DMS153 (cell line): ENCODE data around the gene SLC4A2.
"Not testable (repeated sequence)": the region's sequence is repeated elsewhere in the genome, so short reads cannot be mapped to it uniquely, and the experiment has no call there.

Experiments used
- DNase-seq: peaks from one replicate; lab custom pipeline; 2025; lab: John Stamatoyannopoulos, UW

Gene SLC4A2, protein sequence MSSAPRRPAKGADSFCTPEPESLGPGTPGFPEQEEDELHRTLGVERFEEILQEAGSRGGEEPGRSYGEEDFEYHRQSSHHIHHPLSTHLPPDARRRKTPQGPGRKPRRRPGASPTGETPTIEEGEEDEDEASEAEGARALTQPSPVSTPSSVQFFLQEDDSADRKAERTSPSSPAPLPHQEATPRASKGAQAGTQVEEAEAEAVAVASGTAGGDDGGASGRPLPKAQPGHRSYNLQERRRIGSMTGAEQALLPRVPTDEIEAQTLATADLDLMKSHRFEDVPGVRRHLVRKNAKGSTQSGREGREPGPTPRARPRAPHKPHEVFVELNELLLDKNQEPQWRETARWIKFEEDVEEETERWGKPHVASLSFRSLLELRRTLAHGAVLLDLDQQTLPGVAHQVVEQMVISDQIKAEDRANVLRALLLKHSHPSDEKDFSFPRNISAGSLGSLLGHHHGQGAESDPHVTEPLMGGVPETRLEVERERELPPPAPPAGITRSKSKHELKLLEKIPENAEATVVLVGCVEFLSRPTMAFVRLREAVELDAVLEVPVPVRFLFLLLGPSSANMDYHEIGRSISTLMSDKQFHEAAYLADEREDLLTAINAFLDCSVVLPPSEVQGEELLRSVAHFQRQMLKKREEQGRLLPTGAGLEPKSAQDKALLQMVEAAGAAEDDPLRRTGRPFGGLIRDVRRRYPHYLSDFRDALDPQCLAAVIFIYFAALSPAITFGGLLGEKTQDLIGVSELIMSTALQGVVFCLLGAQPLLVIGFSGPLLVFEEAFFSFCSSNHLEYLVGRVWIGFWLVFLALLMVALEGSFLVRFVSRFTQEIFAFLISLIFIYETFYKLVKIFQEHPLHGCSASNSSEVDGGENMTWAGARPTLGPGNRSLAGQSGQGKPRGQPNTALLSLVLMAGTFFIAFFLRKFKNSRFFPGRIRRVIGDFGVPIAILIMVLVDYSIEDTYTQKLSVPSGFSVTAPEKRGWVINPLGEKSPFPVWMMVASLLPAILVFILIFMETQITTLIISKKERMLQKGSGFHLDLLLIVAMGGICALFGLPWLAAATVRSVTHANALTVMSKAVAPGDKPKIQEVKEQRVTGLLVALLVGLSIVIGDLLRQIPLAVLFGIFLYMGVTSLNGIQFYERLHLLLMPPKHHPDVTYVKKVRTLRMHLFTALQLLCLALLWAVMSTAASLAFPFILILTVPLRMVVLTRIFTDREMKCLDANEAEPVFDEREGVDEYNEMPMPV

GRCh38 chr7:151059367-151060112 is at the start of gene SLC4A2:
SLC4A2 (plus strand) TSS chr7:151059589; CDS start chr7:151061988, 2,399 bp downstream.
- DNase-seq = peak; percentile 8

DNA sequence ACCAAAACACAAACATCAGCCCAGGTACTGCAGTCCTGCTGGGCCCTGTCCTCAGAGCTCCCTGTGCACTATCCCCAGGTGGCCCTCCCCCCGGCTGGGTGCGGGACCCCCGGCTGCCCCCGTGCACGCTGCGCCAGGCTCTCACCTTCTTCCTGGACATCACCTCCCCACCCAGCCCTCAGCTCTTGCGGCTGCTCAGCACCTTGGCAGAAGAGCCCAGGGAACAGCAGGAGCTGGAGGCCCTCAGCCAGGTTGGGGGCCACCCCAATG is 49.4 kb upstream of the SLC4A2 start:
- DNase-seq = no peak

DNA sequence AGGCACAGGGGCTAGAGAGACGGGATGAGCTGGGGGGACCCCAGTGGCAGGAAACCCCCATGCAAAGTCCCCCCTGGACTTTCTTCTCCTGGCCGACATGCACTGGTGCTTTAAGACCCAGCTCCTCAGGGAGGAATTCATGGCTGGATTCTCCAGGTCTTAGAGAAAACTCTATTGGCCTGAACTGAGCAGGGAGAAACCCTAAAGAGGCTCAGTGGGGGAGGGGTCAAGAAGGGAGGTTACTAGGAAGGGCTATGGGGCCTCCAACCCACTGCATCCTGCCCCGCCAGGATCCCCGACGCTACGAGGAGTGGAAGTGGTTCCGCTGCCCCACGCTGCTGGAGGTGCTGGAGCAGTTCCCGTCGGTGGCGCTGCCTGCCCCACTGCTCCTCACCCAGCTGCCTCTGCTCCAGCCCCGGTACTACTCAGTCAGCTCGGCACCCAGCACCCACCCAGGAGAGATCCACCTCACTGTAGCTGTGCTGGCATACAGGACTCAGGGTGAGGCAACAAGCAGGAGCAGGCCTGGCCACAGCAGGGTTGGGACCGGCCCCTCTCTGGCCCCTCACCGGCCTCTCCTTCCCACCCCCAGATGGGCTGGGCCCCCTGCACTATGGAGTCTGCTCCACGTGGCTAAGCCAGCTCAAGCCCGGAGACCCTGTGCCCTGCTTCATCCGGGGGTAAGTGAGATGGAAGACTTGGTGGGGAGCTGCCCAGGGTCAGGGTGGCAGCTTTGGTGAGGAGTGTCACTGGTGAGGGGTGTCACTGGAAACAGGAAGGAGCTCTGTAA is 48.9 kb upstream of the SLC4A2 start:
- no peak for DNase-seq

DNA sequence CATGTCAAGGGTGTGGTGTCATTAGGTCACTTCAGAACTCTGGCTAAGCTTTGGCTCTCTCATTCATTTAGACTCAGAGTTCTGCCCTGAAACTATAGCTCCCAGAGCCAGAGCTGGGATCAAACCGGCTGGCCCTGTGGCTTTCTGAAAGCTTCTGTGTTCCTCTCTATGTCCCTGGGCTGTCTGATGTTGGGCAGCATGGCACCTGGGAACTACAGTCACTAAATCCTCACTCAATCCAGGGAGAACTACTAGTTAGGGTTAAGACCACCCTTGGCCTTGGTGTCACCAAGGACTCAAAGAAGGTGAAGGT is 48.3 kb upstream of the SLC4A2 start:
- DNase-seq = no peak

GRCh38 chr7:151011616-151012015 is 47.8 kb upstream of the SLC4A2 start:
- DNase-seq = not testable (repeated sequence)

- no peak for DNase-seq
These were observed 47.2 kb upstream of the SLC4A2 start for GRCh38 chr7:151012031-151012692.

GRCh38 chr7:151012911-151013347 is 46.5 kb upstream of the SLC4A2 start:
- peak; percentile 47 for DNase-seq

GRCh38 chr7:151013356-151013732 is 46.0 kb upstream of the SLC4A2 start:
- DNase-seq = no peak

DNA sequence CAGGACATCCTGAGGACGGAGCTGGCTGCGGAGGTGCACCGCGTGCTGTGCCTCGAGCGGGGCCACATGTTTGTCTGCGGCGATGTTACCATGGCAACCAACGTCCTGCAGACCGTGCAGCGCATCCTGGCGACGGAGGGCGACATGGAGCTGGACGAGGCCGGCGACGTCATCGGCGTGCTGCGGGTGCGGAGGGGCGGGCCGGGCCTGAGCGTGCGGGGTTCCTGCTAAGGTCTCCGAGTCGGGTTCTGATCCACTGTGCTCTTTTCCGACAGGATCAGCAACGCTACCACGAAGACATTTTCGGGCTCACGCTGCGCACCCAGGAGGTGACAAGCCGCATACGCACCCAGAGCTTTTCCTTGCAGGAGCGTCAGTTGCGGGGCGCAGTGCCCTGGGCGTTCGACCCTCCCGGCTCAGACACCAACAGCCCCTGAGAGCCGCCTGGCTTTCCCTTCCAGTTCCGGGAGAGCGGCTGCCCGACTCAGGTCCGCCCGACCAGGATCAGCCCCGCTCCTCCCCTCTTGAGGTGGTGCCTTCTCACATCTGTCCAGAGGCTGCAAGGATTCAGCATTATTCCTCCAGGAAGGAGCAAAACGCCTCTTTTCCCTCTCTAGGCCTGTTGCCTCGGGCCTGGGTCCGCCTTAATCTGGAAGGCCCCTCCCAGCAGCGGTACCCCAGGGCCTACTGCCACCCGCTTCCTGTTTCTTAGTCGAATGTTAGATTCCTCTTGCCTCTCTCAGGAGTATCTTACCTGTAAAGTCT is 45.5 kb upstream of the SLC4A2 start:
- peak; percentile 76 for DNase-seq

DNA sequence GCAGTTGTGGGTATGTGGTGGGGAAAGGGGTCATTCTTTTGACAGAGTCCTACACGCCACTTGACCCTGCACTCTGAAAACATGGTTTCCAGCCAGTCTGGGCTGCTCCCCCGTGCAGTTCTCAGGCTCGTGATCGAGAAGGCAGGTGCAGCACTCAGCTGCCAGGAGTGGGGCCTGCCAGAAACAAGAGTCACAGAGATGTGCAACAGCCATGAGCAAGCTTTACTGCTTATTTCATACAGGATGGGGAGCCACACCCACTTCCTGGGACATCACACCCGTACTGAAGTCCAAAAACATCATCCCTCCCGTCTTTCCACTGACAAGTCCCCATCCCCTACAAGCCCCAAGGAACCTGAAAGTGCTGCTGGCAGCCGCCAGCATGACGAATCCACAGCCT is 44.4 kb upstream of the SLC4A2 start:
- DNase-seq = no peak

- no peak for DNase-seq
These were observed 43.4 kb upstream of the SLC4A2 start for GRCh38 chr7:151015967-151016366.

GRCh38 chr7:151016505-151016904 is 42.9 kb upstream of the SLC4A2 start:
- no peak for DNase-seq

- no peak for DNase-seq
These were observed 42.4 kb upstream of the SLC4A2 start for GRCh38 chr7:151016942-151017341.

- DNase-seq = no peak
These were observed 41.9 kb upstream of the SLC4A2 start for GRCh38 chr7:151017370-151017952.

GRCh38 chr7:151017953-151018420 is 41.4 kb upstream of the SLC4A2 start:
- peak; percentile 46 for DNase-seq

DNA sequence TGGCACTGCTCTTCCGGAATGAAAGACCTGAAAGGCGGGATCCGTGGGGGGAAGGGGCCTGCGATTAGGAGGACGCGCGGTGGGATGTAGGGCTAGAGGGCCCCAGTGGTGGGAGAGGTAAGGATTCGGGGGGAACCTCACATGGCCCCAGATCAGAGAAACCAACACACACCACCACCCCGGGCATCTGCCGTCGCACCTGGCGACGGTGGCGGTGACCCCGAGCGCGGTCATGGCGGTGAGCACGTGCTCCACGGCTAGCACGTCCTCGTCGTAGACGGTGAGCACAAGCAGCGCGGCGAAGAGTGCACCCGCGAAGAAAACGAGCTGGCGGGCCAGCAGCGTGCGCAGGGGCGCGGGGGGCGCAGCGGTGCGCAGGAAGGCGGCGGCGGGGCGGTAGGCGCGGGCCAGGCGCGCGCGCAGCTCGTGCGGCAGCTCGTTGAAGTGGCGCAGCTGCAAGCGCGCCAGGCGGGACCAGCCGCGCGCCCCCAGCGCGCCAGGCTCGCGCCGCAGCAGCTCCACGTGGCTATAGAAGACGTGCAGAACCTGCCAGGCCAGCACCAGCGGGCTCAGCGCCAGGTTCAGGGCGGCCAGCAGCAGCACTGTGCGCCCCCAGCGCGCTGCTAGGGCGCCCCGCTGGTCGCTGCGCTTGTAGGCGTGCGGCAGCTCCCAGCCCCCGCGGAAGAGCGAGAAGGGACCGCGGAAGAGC is 40.8 kb upstream of the SLC4A2 start:
- peak; percentile 28 for DNase-seq

- no peak for DNase-seq
These were observed 40.3 kb upstream of the SLC4A2 start for GRCh38 chr7:151019130-151019447.

DNA sequence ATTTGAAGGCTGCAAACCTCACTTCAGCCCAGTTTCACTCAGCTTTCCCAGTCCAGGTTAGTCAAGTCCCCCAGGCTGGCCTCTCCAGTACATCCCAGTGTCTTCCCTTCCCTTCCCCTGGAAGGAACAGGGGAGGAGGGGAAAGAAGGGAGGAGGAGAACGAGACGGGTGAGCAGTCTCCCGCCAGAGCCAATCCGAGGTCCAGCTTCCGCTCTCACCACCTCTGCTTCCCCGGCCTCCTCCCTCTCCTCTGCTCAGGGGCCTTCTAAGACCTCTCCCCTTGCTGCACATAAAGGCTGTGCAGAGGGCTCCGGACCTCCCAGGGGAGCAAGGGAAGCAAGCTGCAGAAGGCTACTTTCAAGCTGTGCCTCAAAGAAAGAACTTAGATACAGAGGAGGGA is 39.2 kb upstream of the SLC4A2 start:
- DNase-seq = no peak

- DNase-seq = no peak
These were observed 36.2 kb upstream of the SLC4A2 start for GRCh38 chr7:151023232-151023631.
